WTC11 (cell line): Measurements from ENCODE around the gene SLC17A5.

Experiments
- CTCF ChIP-seq: fragments of 200-600 bp; IDR thresholded peaks from 2 replicates; pipeline ENCODE4 v1.8.0; 2022; ENCODE audit warnings: antibody characterized with exemption
- ELF4 ChIP-seq: sonication (generic); formaldehyde crosslinking; IDR thresholded peaks from 2 replicates; pipeline ENCODE4 v1.8.1; 2022; ENCODE audit warnings: low read depth, mild to moderate bottlenecking, moderate library complexity, missing genetic modification reagents
- MAX ChIP-seq: sonication (generic); formaldehyde crosslinking; IDR thresholded peaks from 2 replicates; pipeline ENCODE4 v1.8.0; 2022; ENCODE audit warnings: mild to moderate bottlenecking, missing genetic modification reagents
- USF1 ChIP-seq: sonication (generic); formaldehyde crosslinking; IDR thresholded peaks from 2 replicates; pipeline ENCODE4 v1.8.0; 2022; ENCODE audit warnings: mild to moderate bottlenecking, missing genetic modification reagents
- ZBTB21 ChIP-seq: sonication (generic); formaldehyde crosslinking; IDR thresholded peaks from 2 replicates; pipeline ENCODE4 v1.8.1; 2023; ENCODE audit warnings: mild to moderate bottlenecking, missing genetic modification reagents, borderline replicate concordance

- TF ChIP-seq USF1 (CRISPR knock-in tag) (no peak), CTCF (no peak), ZBTB21 (CRISPR knock-in tag) (no peak), MAX (no peak), ELF4 (CRISPR knock-in tag) (no peak)
These were observed 73.9 kb downstream of the SLC17A5 start for GRCh38 chr6:73579851-73580246.
